Body of pancreas (tissue), 4 donors: ENCODE data around the gene LCMT1.

Source experiments
- POLR2A ChIP-seq, 3 donors: fragments of 450-650 bp; IDR thresholded peaks; one replicate each; pipeline ENCODE4 v1.6.1; 2016; ENCODE audit warnings: antibody characterized with exemption in 3 of 3, mild to moderate bottlenecking in 2 of 3
- TF ChIP-seq, protein P1 (sequence below), 7 experiments: fragments of 450-650 bp in 4 of 7; fragments of 200-600 bp in 3 of 7; sonication (generic) in 3 of 7; IDR thresholded peaks; one replicate each; pipeline ENCODE4 v1.5.1; 2016 to 2019; ENCODE audit warnings: antibody characterized with exemption in 7 of 7

DNA sequence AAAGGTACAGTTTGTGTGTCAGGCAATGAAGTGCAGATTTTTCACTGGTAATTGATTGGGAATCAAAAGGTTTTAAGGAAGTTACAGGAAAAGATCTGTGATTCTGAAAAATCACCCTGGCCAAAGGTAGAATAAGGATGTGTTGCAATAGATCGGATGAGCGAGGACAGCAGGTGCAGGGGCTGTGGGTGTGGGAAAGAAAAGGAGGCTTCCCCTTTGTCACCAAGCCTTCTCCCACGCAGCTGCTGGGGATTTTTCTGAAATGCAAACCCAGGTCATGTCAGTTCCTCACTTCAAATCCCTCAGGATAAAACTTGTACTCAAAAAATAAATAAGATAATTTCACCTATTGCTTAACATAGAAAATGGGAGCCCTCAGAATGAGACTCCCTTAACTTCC, 48.4 kb upstream of the LCMT1 start:
- TF ChIP-seq POLR2A (IDR thresholded peaks at IDR 0.05): no peak
- TF ChIP-seq, protein P1, sequence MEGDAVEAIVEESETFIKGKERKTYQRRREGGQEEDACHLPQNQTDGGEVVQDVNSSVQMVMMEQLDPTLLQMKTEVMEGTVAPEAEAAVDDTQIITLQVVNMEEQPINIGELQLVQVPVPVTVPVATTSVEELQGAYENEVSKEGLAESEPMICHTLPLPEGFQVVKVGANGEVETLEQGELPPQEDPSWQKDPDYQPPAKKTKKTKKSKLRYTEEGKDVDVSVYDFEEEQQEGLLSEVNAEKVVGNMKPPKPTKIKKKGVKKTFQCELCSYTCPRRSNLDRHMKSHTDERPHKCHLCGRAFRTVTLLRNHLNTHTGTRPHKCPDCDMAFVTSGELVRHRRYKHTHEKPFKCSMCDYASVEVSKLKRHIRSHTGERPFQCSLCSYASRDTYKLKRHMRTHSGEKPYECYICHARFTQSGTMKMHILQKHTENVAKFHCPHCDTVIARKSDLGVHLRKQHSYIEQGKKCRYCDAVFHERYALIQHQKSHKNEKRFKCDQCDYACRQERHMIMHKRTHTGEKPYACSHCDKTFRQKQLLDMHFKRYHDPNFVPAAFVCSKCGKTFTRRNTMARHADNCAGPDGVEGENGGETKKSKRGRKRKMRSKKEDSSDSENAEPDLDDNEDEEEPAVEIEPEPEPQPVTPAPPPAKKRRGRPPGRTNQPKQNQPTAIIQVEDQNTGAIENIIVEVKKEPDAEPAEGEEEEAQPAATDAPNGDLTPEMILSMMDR (IDR thresholded peaks at IDR 0.05): no peak
